ENCODE measurements around the gene GSTM1. TPM values are rescaled to one million over a fixed set of nuclear protein-coding genes. Genes with fewer than 3 reads are reported as not detected.

GSTM1 gene
- total and polyA plus RNA-seq, 2 of the 8 experiments (the other 6 are each of a cell fraction or from before 2014, with no cell fraction given), result 16.7 to 42.5 TPM

DNA sequence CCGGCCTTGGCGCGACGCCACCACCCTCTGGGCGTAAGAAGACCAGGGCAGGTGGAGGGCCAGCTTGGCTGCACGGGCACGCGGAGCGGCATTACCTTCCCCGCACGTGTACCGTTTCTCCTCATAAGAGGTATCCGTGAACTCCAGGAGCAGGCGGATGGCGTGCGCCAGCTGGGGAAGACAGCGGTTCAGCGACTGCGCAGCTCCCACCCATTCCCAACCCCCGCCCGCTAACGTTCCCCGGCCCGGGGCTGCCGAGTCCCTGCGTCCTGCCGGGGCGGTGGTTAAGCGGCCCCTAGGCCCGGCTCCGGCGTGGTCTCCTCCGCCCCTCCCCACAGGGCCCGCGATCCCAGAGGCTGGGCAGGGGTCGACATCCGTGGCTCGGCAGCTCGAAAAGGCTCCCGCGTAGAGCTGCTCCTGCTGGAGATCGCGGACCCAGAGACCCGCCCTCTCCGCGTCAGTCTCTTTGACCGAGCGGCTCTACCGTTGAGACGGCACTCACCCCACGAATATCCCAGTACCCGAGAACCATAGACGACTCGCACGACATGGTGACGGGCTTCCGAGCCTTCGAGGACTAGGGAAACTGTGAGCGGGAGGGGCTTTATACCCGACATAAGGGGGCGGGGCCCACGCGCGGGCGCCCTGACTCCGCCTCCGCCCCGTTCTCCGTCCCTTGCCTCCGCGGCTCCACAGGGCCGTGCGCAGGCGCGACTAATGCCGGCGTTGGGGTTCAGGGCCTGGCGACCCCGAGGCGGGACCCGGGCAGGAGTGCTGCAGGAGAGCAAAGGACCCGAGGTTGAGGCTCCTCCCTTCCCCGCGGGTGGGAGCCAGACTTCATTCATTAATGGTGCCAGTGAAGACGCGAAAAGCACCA, 52.4 kb downstream of the GSTM1 start (continued):
- TF ChIP-seq RAD21 (IDR thresholded peaks at IDR 0.05 in 1 of 2, conservative IDR thresholded peaks at IDR 0.05 in 1 of 2; ENCODE audit: low read depth in 2 of 2, low read length in 2 of 2), result no peak
- TF ChIP-seq, protein P1, sequence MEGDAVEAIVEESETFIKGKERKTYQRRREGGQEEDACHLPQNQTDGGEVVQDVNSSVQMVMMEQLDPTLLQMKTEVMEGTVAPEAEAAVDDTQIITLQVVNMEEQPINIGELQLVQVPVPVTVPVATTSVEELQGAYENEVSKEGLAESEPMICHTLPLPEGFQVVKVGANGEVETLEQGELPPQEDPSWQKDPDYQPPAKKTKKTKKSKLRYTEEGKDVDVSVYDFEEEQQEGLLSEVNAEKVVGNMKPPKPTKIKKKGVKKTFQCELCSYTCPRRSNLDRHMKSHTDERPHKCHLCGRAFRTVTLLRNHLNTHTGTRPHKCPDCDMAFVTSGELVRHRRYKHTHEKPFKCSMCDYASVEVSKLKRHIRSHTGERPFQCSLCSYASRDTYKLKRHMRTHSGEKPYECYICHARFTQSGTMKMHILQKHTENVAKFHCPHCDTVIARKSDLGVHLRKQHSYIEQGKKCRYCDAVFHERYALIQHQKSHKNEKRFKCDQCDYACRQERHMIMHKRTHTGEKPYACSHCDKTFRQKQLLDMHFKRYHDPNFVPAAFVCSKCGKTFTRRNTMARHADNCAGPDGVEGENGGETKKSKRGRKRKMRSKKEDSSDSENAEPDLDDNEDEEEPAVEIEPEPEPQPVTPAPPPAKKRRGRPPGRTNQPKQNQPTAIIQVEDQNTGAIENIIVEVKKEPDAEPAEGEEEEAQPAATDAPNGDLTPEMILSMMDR (IDR thresholded peaks at IDR 0.05; ENCODE audit: control extremely low read depth in 1 of 3, insufficient read depth in 1 of 3, low read depth in 1 of 3, low read length in 3 of 3), result no peak
- no peak for TF ChIP-seq ZNF274 (IDR thresholded peaks at IDR 0.05; ENCODE audit: borderline replicate concordance, extremely low read depth, low read length)
- no peak for TF ChIP-seq YY1 (IDR thresholded peaks at IDR 0.05; ENCODE audit: low read depth, low read length)
- no peak for TF ChIP-seq EGR1 (IDR thresholded peaks at IDR 0.05; ENCODE audit: borderline replicate concordance, low read depth, low read length)
- TF ChIP-seq SIX5 (IDR thresholded peaks at IDR 0.05; ENCODE audit: low read depth, low read length), result no peak
- no peak for TF ChIP-seq RXRA (IDR thresholded peaks at IDR 0.05; ENCODE audit: insufficient read depth, low read depth, low read length)
- no peak for TF ChIP-seq CHD2 (IDR thresholded peaks at IDR 0.05; ENCODE audit: low read length)
